ENCODE data around the gene FBLN1. TPM values are rescaled to one million over a fixed set of nuclear protein-coding genes. Genes with fewer than 3 reads are reported as not detected.

The FBLN1 gene
- polyA plus RNA-seq, 1 of the 3 experiments (the other 2 are of a cell fraction): 147 TPM

- Histone ChIP-seq H3K4me1 (ENCODE audit: control insufficient read depth in 1 of 2, insufficient read depth in 2 of 2, low read depth in 1 of 2, low read length in 1 of 2) (peaks cover 0 to 13% of the 10 kb centered on the region in 2 experiments; a peak in 1 of 4 replicates), H3K4me3 (ENCODE audit: low read depth in 2 of 2, low read length in 1 of 2) (no peak overlapping the region), H3K27ac (ENCODE audit: low read depth in 2 of 2, low read length in 1 of 2) (no peak overlapping the region), H3K4me2 (no peak overlapping the region), H3F3A (replicated peaks; ENCODE audit: insufficient read depth) (no peaks in the 10 kb centered on the region), H3K27me3 (ENCODE audit: insufficient read depth) (no peaks in the 10 kb centered on the region), H4K20me1 (ENCODE audit: insufficient read depth) (no peaks in the 10 kb centered on the region), H3K9me3 (no peaks in the 10 kb centered on the region), H3K9ac (no peak overlapping the region), H3K36me3 (replicated peaks in 1 of 2; ENCODE audit: control insufficient read depth in 1 of 2, insufficient read depth in 2 of 2, low read length in 1 of 2) (peaks cover 8 to 21% of the 10 kb centered on the region in 2 experiments), H3K79me2 (ENCODE audit: insufficient read depth) (no peaks in the 10 kb centered on the region), H3K9me2 (no peaks in the 10 kb centered on the region), H2AFZ (ENCODE audit: low read depth) (no peak overlapping the region)
- no peak for TF ChIP-seq RAD21 (IDR thresholded peaks at IDR 0.05; ENCODE audit: low read length)
- no peak for TF ChIP-seq EP300 (IDR thresholded peaks at IDR 0.05; ENCODE audit: borderline replicate concordance in 1 of 2, low read depth in 1 of 2, low read length in 1 of 2)
- TF ChIP-seq NFIC (IDR thresholded peaks at IDR 0.05; ENCODE audit: borderline replicate concordance): no peak
- TF ChIP-seq FOXJ3 (CRISPR knock-in tag; IDR thresholded peaks at IDR 0.05): no peak
- no peak for TF ChIP-seq USF1 (IDR thresholded peaks at IDR 0.05; ENCODE audit: borderline replicate concordance, low read depth)
- TF ChIP-seq TAF1 (IDR thresholded peaks at IDR 0.05; ENCODE audit: borderline replicate concordance, low read depth, low read length): no peak
- no peak for TF ChIP-seq JUND (IDR thresholded peaks at IDR 0.05)
- no peak for TF ChIP-seq PBX3 (IDR thresholded peaks at IDR 0.05)
- no peak for TF ChIP-seq SMC3 (IDR thresholded peaks at IDR 0.05; ENCODE audit: low read depth, low read length)
- TF ChIP-seq POLR2AphosphoS5 (IDR thresholded peaks at IDR 0.05; ENCODE audit: low read depth, low read length): no peak
- TF ChIP-seq ZBTB33 (IDR thresholded peaks at IDR 0.05; ENCODE audit: borderline replicate concordance, low read depth): no peak
- TF ChIP-seq IRF3 (IDR thresholded peaks at IDR 0.05; ENCODE audit: low read depth, low read length): no peak
- TF ChIP-seq GABPA (IDR thresholded peaks at IDR 0.05; ENCODE audit: low read depth): no peak
- no peak for TF ChIP-seq MEF2A (IDR thresholded peaks at IDR 0.05; ENCODE audit: borderline replicate concordance, low read depth)
- no peak for TF ChIP-seq FOXM1 (IDR thresholded peaks at IDR 0.05; ENCODE audit: low read depth)
- TF ChIP-seq REST (IDR thresholded peaks at IDR 0.05; ENCODE audit: low read depth, low read length): no peak
- TF ChIP-seq EZH2phosphoT487 (IDR thresholded peaks at IDR 0.05; ENCODE audit: borderline replicate concordance, low read depth): no peak
- no peak for DNase-seq
- ChIA-PET POLR2A (no interaction called here), CTCF (interaction anchor here (0.9 to 1.6 kb wide), 4 partner anchors 11 to 28 kb away, joined by 3 to 5 read pairs (median 4); no protein-coding TSS in a partner anchor)
- WGBS (ENCODE audit: low lambda C conversion rate): 80% methylated on average over 3 of the region's 10 CpGs
Measured at GRCh38 chr22:45526768-45527360, 24.2 kb downstream of the FBLN1 start.
